GM10248 (cell line): ENCODE data around the gene XCR1.

Source experiments
- CTCF ChIA-PET: fragments of 300-600 bp; sonication (Branson Sonifier 250); formaldehyde crosslinking; extraction: SDS; loops from one replicate; lab custom pipeline; 2021; ENCODE audit warnings: antibody characterized with exemption; lab: Yijun Ruan, JAX
- POLR2A ChIA-PET: fragments of 350-650 bp; sonication (Branson Sonifier 250); formaldehyde crosslinking; extraction: SDS; loops from one replicate; lab custom pipeline; 2020; ENCODE audit warnings: antibody characterized with exemption; lab: Yijun Ruan, JAX
- DNase-seq: peaks from one replicate; pipeline ENCODE4 v3.0.0; 2012; ENCODE audit errors: extremely low spot score
- CTCF ChIP-seq: IDR thresholded peaks from 2 replicates; pipeline ENCODE4 v1.5.1; 2012; ENCODE audit warnings: mild to moderate bottlenecking, low read depth; ENCODE audit errors: extremely low read depth, missing control alignments, control extremely low read depth

XCR1 gene

DNA sequence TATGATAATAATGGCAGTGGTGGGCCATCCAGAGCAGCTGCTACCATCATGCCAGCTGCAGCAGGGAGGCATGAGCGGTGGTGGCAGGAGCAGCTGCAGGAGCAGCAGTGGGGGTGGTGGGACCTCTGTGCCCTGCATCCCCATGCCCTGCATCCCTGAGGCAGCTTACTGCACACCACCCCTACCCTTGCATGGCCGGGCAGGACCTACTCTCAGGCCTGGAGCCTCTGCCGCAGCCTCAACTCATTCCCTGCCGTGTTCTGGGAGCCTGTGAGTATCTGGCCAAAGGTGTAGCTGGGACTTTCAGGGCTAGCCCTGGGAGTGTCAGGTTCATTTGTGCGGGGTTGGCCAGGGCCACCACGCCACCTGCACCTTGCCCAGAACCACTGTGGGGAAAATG lies 3.3 kb upstream of the XCR1 start:
- DNase-seq = no peak
- TF ChIP-seq CTCF = no peak
- ChIA-PET POLR2A (no interaction called here), CTCF (interaction anchor here (0.8 to 1.4 kb wide), 2 partner anchors 48 to 92 kb away, joined by 3 to 4 read pairs; no protein-coding TSS in a partner anchor)

- TF ChIP-seq CTCF = no peak
- CTCF ChIA-PET = interaction anchor here (1.4 kb wide), 1 partner anchor 91 kb away, joined by 4 read pairs; no protein-coding TSS in a partner anchor
- DNase-seq = no peak
- POLR2A ChIA-PET = no interaction called here
Measured at GRCh38 chr3:46029953-46030543, 2.8 kb upstream of the XCR1 start.

- TF ChIP-seq CTCF = no peak
- ChIA-PET POLR2A (no interaction called here), CTCF (interaction anchor here (1.0 to 1.4 kb wide), 6 partner anchors 8 to 50 kb away, joined by 3 to 6 read pairs (median 4); no protein-coding TSS in a partner anchor)
- no peak for DNase-seq
Measured at GRCh38 chr3:46027736-46028397, 584 bp upstream of the XCR1 start.

DNA sequence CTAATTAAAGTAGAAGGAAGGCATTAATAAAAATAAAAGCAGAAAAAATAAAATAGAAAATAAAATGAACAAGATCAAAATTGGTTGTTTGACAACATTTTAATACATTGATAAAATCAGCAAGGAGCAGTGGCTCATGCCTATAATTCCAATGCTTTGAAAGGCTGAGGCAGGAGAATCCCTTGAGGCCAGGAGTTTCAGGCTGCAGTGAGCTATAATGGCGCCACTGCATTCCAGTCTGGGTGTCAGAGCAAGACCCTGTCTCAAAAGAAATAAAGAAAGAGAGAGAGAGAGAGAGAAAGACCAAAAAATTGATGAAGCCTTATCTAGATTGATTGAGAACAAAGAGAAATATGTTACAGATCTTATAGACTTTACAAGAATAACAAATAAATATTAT lies 2.1 kb downstream of the XCR1 start:
- no peak for TF ChIP-seq CTCF
- DNase-seq = no peak
- POLR2A ChIA-PET = no interaction called here
- CTCF ChIA-PET = no interaction called here

GRCh38 chr3:46024131-46024530 lies 3.2 kb downstream of the XCR1 start:
- POLR2A ChIA-PET = no interaction called here
- TF ChIP-seq CTCF = no peak
- no peak for DNase-seq
- CTCF ChIA-PET = no interaction called here

GRCh38 chr3:46022909-46023785 lies 4.1 kb downstream of the XCR1 start:
- CTCF ChIA-PET = interaction anchor here (0.8 kb wide), 1 partner anchor 10 kb away, joined by 3 read pairs; no protein-coding TSS in a partner anchor

More at GRCh38 chr3:46022909-46023785, 4.1 kb downstream of the XCR1 start:
- POLR2A ChIA-PET = no interaction called here
- DNase-seq = no peak
- no peak for TF ChIP-seq CTCF
